ENCODE results near the gene LDB2.

- TF ChIP-seq CTCF (IDR thresholded peaks at IDR 0.05) (no peak), POLR2A (IDR thresholded peaks at IDR 0.05) (no peak)
Measured at GRCh38 chr4:16777726-16778125, 120.7 kb downstream of the LDB2 start.

Data from heart left ventricle (tissue), 13 donors.